CD4-positive, CD25-positive, alpha-beta regulatory T cell (primary cell): ENCODE measurements around the gene TMCC3. TPM values are rescaled to one million over a fixed set of nuclear protein-coding genes. Genes with fewer than 3 reads are reported as not detected.

Experiments
- ATAC-seq, 2 donors: fragments of 150-1000 bp; cut with Tn5 transposase; one replicate each; pipeline ENCODE4 v1.10.0; 2021; ENCODE audit warnings: low read depth in 2 of 2, moderate number of reproducible peaks in 2 of 2, moderate library complexity in 1 of 2
- DNase-seq, 3 donors: peaks; one replicate each; pipeline versions ENCODE4 v3.0.0 to v3.0.0-alpha.2; 2012 to 2022; ENCODE audit warnings: mixed read lengths in 1 of 3
- H3K27ac ChIP-seq: one replicate; pipeline ENCODE4 v1.7.0; 2013; ENCODE audit warnings: mild to moderate bottlenecking, low read length; ENCODE audit not compliant: insufficient read depth, poor library complexity, severe bottlenecking
- H3K27me3 ChIP-seq: one replicate; pipeline ENCODE4 v1.7.0; 2013; ENCODE audit warnings: low read length; ENCODE audit not compliant: control insufficient read depth, insufficient read depth
- H3K36me3 ChIP-seq: one replicate; pipeline ENCODE4 v1.7.0; 2013; ENCODE audit warnings: mild to moderate bottlenecking, low read length, moderate library complexity; ENCODE audit not compliant: control insufficient read depth, insufficient read depth
- H3K4me1 ChIP-seq: 2 replicates; pipeline ENCODE4 v1.7.0; 2013; ENCODE audit warnings: mild to moderate bottlenecking, low read length; ENCODE audit not compliant: insufficient read depth, control insufficient read depth, poor library complexity, severe bottlenecking
- H3K4me3 ChIP-seq: one replicate; pipeline ENCODE4 v1.7.0; 2013; ENCODE audit warnings: low read depth, mild to moderate bottlenecking, low read length, moderate library complexity
- H3K9me3 ChIP-seq, 2 experiments: 1 replicate in 1 of 2; 2 replicates in 1 of 2; pipeline ENCODE4 v1.7.0; 2013; ENCODE audit warnings: low read length in 2 of 2, mild to moderate bottlenecking in 1 of 2, moderate library complexity in 1 of 2; ENCODE audit not compliant: control insufficient read depth in 2 of 2
- H3K27ac Mint-ChIP-seq, 3 donors: one replicate each; pipeline ENCODE4 v1.8.0; 2020 to 2022; ENCODE audit warnings: mild to moderate bottlenecking in 3 of 3, mixed read lengths in 3 of 3, moderate library complexity in 2 of 3
- H3K27me3 Mint-ChIP-seq: one replicate; pipeline ENCODE4 v1.8.0; 2022; ENCODE audit warnings: mild to moderate bottlenecking, mixed read lengths
- H3K36me3 Mint-ChIP-seq: one replicate; pipeline ENCODE4 v1.8.0; 2020; ENCODE audit warnings: mixed read lengths
- H3K4me1 Mint-ChIP-seq, 4 donors: one replicate each; pipeline ENCODE4 v1.8.0; 2020 to 2022; ENCODE audit warnings: mixed read lengths in 4 of 4, mild to moderate bottlenecking in 1 of 4
- H3K4me3 Mint-ChIP-seq, 4 donors: one replicate each; pipeline ENCODE4 v1.8.0; 2020 to 2022; ENCODE audit warnings: mild to moderate bottlenecking in 4 of 4, mixed read lengths in 4 of 4, moderate library complexity in 3 of 4
- H3K9me3 Mint-ChIP-seq, 7 donors: one replicate each; pipeline ENCODE4 v1.8.0; 2020 to 2022; ENCODE audit warnings: mixed read lengths in 7 of 7, mild to moderate bottlenecking in 3 of 7, moderate library complexity in 2 of 7
- polyA plus RNA-seq, 4 donors: library from polyadenylated mRNA; unstranded; fragments of 300-500 nt; fragmentation: Illumina TruSeq; gene quantifications; one replicate each; pipeline ENCODE4 v1.2.3, GENCODE V29; 2021
- total RNA-seq: library from RNA; stranded (reverse); gene quantifications from one replicate; pipeline ENCODE4 v1.2.3, GENCODE V29; 2022

TMCC3 gene
- total and polyA plus RNA-seq, 5 donors from 2014 or later = 0.06 to 0.83 (median 0.32) TPM

- H3K36me3 Mint-ChIP-seq = no peaks in the 10 kb centered on the region
- peaks cover 5% of the 10 kb centered on the region for H3K27me3 Mint-ChIP-seq
- no peaks in the 10 kb centered on the region for H3K9me3 Mint-ChIP-seq
- ATAC-seq (no peak), DNase-seq (no peak)
- Histone ChIP-seq H3K9me3 (no peaks in the 10 kb centered on the region), H3K4me1 (no peaks in the 10 kb centered on the region), H3K27me3 (no peaks in the 10 kb centered on the region), H3K36me3 (no peaks in the 10 kb centered on the region), H3K27ac (no peak overlapping the region), H3K4me3 (no peak overlapping the region)
- no peak overlapping the region for H3K4me3 Mint-ChIP-seq
- no peaks in the 10 kb centered on the region for H3K4me1 Mint-ChIP-seq
- no peak overlapping the region for H3K27ac Mint-ChIP-seq
Measured at GRCh38 chr12:94628819-94629472, 21.4 kb downstream of the TMCC3 start.

GRCh38 chr12:94628369-94628768, 22.0 kb downstream of the TMCC3 start:
- H3K4me3 ChIP-seq = no peak overlapping the region
- no peaks in the 10 kb centered on the region for H3K36me3 ChIP-seq
- no peaks in the 10 kb centered on the region for H3K4me1 ChIP-seq
- no peaks in the 10 kb centered on the region for H3K9me3 ChIP-seq
- ATAC-seq = no peak
- Mint-ChIP-seq H3K27ac (no peak overlapping the region), H3K27me3 (peaks cover 5% of the 10 kb centered on the region), H3K9me3 (no peaks in the 10 kb centered on the region), H3K36me3 (no peaks in the 10 kb centered on the region), H3K4me1 (no peaks in the 10 kb centered on the region), H3K4me3 (no peak overlapping the region)
- no peak overlapping the region for H3K27ac ChIP-seq
- H3K27me3 ChIP-seq = no peaks in the 10 kb centered on the region
- no peak for DNase-seq

- DNase-seq = no peak
- Histone ChIP-seq H3K27me3 (no peaks in the 10 kb centered on the region), H3K36me3 (no peaks in the 10 kb centered on the region), H3K4me1 (peaks cover 8% of the 10 kb centered on the region), H3K27ac (no peak overlapping the region), H3K4me3 (no peak overlapping the region), H3K9me3 (no peaks in the 10 kb centered on the region)
- Mint-ChIP-seq H3K36me3 (no peaks in the 10 kb centered on the region), H3K4me1 (peaks cover 7 to 15% (median 12%) of the 10 kb centered on the region in 4 donors), H3K9me3 (no peaks in the 10 kb centered on the region), H3K27me3 (no peaks in the 10 kb centered on the region), H3K27ac (no peak overlapping the region), H3K4me3 (no peak overlapping the region)
- no peak for ATAC-seq
Measured at GRCh38 chr12:94625531-94625930, 24.8 kb downstream of the TMCC3 start.

- H3K27ac Mint-ChIP-seq = no peak overlapping the region
Measured at GRCh38 chr12:94623161-94623920, 27.0 kb downstream of the TMCC3 start.

GRCh38 chr12:94622475-94622874, 27.9 kb downstream of the TMCC3 start:
- H3K27ac Mint-ChIP-seq = peak overlapping the region in 2 of 3 donors; percentile 40 to 78
- peak overlapping the region in 3 of 4 donors; percentile 76 to 81 (median 80) for H3K4me3 Mint-ChIP-seq
- Histone ChIP-seq H3K4me3 (peak overlapping the region; percentile 77), H3K36me3 (no peaks in the 10 kb centered on the region), H3K27ac (no peak overlapping the region), H3K4me1 (peaks cover 8% of the 10 kb centered on the region), H3K27me3 (no peaks in the 10 kb centered on the region), H3K9me3 (no peaks in the 10 kb centered on the region)
- no peaks in the 10 kb centered on the region for H3K27me3 Mint-ChIP-seq
- DNase-seq (no peak), ATAC-seq (no peak)
- H3K4me1 Mint-ChIP-seq = peaks cover 7 to 15% (median 12%) of the 10 kb centered on the region in 4 donors
- H3K9me3 Mint-ChIP-seq = no peaks in the 10 kb centered on the region
- no peaks in the 10 kb centered on the region for H3K36me3 Mint-ChIP-seq

More at GRCh38 chr12:94623161-94623920, 27.0 kb downstream of the TMCC3 start:
- DNase-seq (no peak), ATAC-seq (no peak)
- no peaks in the 10 kb centered on the region for H3K9me3 Mint-ChIP-seq
- H3K27ac ChIP-seq = no peak overlapping the region
- H3K36me3 ChIP-seq = no peaks in the 10 kb centered on the region
- no peaks in the 10 kb centered on the region for H3K27me3 ChIP-seq
- no peak overlapping the region for H3K4me3 Mint-ChIP-seq
- no peaks in the 10 kb centered on the region for H3K27me3 Mint-ChIP-seq
- H3K9me3 ChIP-seq = no peaks in the 10 kb centered on the region
- H3K4me3 ChIP-seq = no peak overlapping the region
- H3K4me1 Mint-ChIP-seq = peaks cover 7 to 15% (median 12%) of the 10 kb centered on the region in 4 donors
- peaks cover 8% of the 10 kb centered on the region for H3K4me1 ChIP-seq
- H3K36me3 Mint-ChIP-seq = no peaks in the 10 kb centered on the region

- Histone ChIP-seq H3K9me3 (no peaks in the 10 kb centered on the region), H3K4me3 (peak overlapping the region; percentile 77), H3K27ac (peak overlapping the region; percentile 9), H3K36me3 (no peaks in the 10 kb centered on the region), H3K4me1 (peaks cover 8% of the 10 kb centered on the region), H3K27me3 (no peaks in the 10 kb centered on the region)
- peaks cover 7 to 15% (median 12%) of the 10 kb centered on the region in 4 donors for H3K4me1 Mint-ChIP-seq
- H3K27me3 Mint-ChIP-seq = no peaks in the 10 kb centered on the region
- H3K9me3 Mint-ChIP-seq = no peaks in the 10 kb centered on the region
- ATAC-seq (peak; percentile 69 to 77), DNase-seq (peak in 2 of 3 donors; percentile 30 to 82)
- peak overlapping the region; percentile 40 to 90 (median 78) for H3K27ac Mint-ChIP-seq
- peak overlapping the region; percentile 27 to 81 (median 78) for H3K4me3 Mint-ChIP-seq
- H3K36me3 Mint-ChIP-seq = no peaks in the 10 kb centered on the region
Measured at GRCh38 chr12:94621662-94622359, 28.5 kb downstream of the TMCC3 start.

GRCh38 chr12:94620621-94621020, 29.7 kb downstream of the TMCC3 start:
- Mint-ChIP-seq H3K27ac (peak overlapping the region in 1 of 3 donors; percentile 90), H3K9me3 (no peaks in the 10 kb centered on the region), H3K27me3 (no peaks in the 10 kb centered on the region), H3K4me3 (no peak overlapping the region), H3K36me3 (no peaks in the 10 kb centered on the region), H3K4me1 (peaks cover 7 to 15% (median 12%) of the 10 kb centered on the region in 4 donors)
- H3K27ac ChIP-seq = no peak overlapping the region
- no peaks in the 10 kb centered on the region for H3K27me3 ChIP-seq
- peaks cover 8% of the 10 kb centered on the region for H3K4me1 ChIP-seq
- no peak overlapping the region for H3K4me3 ChIP-seq
- DNase-seq (no peak), ATAC-seq (no peak)
- H3K36me3 ChIP-seq = no peaks in the 10 kb centered on the region
- H3K9me3 ChIP-seq = no peaks in the 10 kb centered on the region
